Stimulated activated effector memory CD8-positive, alpha-beta T cell treated with anti-CD3 and anti-CD28 coated beads, Interleukin-12 subunit alpha, Interleukin-12 subunit beta, amount 100 ng/mL, for 72 hours (primary cell): ENCODE data around the gene WDR45B.
"Not testable (repeated sequence)": the region's sequence is repeated elsewhere in the genome, so short reads cannot be mapped to it uniquely, and the experiment has no call there.

Source experiments
- ATAC-seq: fragments of 150-1000 bp; cut with Tn5 transposase; 2 replicates; pipeline ENCODE4 v1.10.0; 2021
- DNase-seq, 2 donors: peaks; one replicate each; pipeline ENCODE4 v3.0.0; 2021 to 2022; ENCODE audit warnings: low spot score in 2 of 2
- H3K27ac Mint-ChIP-seq: one replicate; pipeline ENCODE4 v1.8.0; 2022; ENCODE audit warnings: mild to moderate bottlenecking, mixed read lengths
- H3K36me3 Mint-ChIP-seq: one replicate; pipeline ENCODE4 v1.8.0; 2022; ENCODE audit warnings: mild to moderate bottlenecking, mixed read lengths
- H3K4me1 Mint-ChIP-seq: one replicate; pipeline ENCODE4 v1.8.0; 2022; ENCODE audit warnings: mixed read lengths
- H3K4me3 Mint-ChIP-seq: one replicate; pipeline ENCODE4 v1.8.0; 2022; ENCODE audit warnings: mild to moderate bottlenecking, mixed read lengths
- H3K9me3 Mint-ChIP-seq: one replicate; pipeline ENCODE4 v1.8.0; 2022; ENCODE audit warnings: mixed read lengths

The WDR45B gene

GRCh38 chr17:82593590-82594087, 54.6 kb downstream of the WDR45B start:
- no peaks in the 10 kb centered on the region for H3K9me3 Mint-ChIP-seq
- H3K4me1 Mint-ChIP-seq = peaks cover 50% of the 10 kb centered on the region
- DNase-seq (no peak), ATAC-seq (no peak)
- peak overlapping the region; percentile 71 for H3K4me3 Mint-ChIP-seq
- peaks cover 54% of the 10 kb centered on the region for H3K36me3 Mint-ChIP-seq
- H3K27ac Mint-ChIP-seq = peak overlapping the region; percentile 93

GRCh38 chr17:82592767-82593589, 55.3 kb downstream of the WDR45B start:
- peaks cover 44% of the 10 kb centered on the region for H3K4me1 Mint-ChIP-seq

GRCh38 chr17:82592289-82592766, 55.9 kb downstream of the WDR45B start:
- Mint-ChIP-seq H3K9me3 (no peaks in the 10 kb centered on the region), H3K36me3 (peaks cover 56% of the 10 kb centered on the region)

More at GRCh38 chr17:82592767-82593589, 55.3 kb downstream of the WDR45B start:
- Mint-ChIP-seq H3K36me3 (peaks cover 56% of the 10 kb centered on the region), H3K9me3 (no peaks in the 10 kb centered on the region), H3K4me3 (peak overlapping the region; percentile 71), H3K27ac (peak overlapping the region; percentile 93)
- peak; percentile 17 for ATAC-seq
- peak; percentile 24 to 76 for DNase-seq

DNA sequence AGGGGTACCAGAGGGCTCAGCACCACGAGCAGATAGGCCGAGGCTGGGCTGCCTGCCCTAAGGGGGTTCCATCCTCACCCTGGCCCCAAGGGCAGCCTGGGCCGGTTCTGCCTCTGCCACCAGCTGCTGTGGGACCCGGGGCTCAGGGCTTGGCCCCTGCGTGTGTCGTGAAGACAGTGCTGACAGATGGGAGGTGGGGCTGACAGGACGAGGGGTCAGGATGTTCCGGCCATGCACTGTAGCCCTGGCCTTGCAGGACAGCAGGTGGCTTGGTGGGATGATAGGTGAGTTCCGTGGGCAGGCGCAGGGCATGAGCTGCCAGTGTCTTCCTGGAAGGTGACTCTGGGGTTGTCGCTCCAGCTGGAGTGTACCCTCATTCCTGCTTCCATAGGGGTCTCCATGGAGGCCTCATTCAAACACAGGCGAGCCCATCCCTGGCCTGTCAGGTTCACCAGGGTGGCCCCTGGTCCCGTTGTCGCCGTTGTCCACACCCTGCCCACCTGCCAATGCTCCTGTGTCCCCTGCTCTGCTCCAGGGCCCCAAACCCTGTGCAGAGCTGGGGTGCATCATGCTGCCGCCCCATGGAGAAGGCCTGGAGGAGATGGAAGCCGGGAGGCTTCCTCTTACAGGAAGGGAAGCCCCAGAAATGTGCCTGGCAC, 57.2 kb downstream of the WDR45B start:
- H3K36me3 Mint-ChIP-seq = peaks cover 64% of the 10 kb centered on the region
- H3K9me3 Mint-ChIP-seq = no peaks in the 10 kb centered on the region
- DNase-seq = no peak
- peaks cover 52% of the 10 kb centered on the region for H3K4me1 Mint-ChIP-seq
- H3K27ac Mint-ChIP-seq = peak overlapping the region; percentile 93
- H3K4me3 Mint-ChIP-seq = no peak overlapping the region
- ATAC-seq = no peak

More at GRCh38 chr17:82592289-82592766, 55.9 kb downstream of the WDR45B start:
- H3K4me3 Mint-ChIP-seq = peak overlapping the region; percentile 71
- DNase-seq = no peak
- peaks cover 46% of the 10 kb centered on the region for H3K4me1 Mint-ChIP-seq
- H3K27ac Mint-ChIP-seq = peak overlapping the region; percentile 93
- peak; percentile 36 for ATAC-seq

DNA sequence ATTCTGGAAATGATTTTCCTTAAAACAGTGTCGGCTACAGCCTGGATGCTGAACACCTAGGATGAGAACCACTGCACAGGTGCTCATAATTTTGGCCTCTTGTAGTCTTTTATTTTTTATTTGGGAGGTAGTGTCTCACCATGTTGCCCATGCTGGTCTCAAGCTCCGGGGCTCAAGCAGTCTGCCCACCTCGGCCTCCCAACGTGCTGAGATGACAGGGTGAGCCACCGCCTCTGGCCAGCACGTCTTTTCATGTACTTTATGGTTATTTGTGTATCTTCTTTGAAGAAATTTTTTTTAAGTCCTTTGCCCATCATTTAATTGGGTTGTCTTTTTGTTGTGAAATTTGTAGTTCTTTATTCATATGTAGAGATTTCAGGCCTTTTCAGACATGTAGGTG, 58.0 kb downstream of the WDR45B start:
- ATAC-seq = no peak
- DNase-seq = no peak
- no peaks in the 10 kb centered on the region for H3K9me3 Mint-ChIP-seq
- H3K27ac Mint-ChIP-seq = peak overlapping the region; percentile 93
- no peak overlapping the region for H3K4me3 Mint-ChIP-seq
- peaks cover 53% of the 10 kb centered on the region for H3K4me1 Mint-ChIP-seq
- H3K36me3 Mint-ChIP-seq = peaks cover 65% of the 10 kb centered on the region

DNA sequence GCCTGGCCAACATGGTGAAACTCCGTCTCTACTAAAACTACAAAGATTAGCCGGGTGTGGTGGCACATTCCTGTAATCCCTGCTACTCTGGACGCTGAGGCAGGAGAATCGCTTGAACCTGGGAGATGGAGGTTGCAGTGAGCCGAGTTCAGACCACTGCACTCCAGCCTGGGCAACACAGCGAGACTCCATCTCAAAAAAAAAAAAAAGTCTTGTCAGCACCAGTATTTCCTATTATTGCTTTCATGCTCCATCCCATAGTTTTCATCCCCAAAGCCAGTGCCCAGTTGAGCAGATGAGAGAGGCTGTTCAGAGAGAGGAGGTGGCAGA, 58.4 kb downstream of the WDR45B start:
- H3K4me1 Mint-ChIP-seq = peaks cover 55% of the 10 kb centered on the region

GRCh38 chr17:82588266-82589175, 59.7 kb downstream of the WDR45B start:
- peaks cover 68% of the 10 kb centered on the region for H3K36me3 Mint-ChIP-seq
- H3K9me3 Mint-ChIP-seq = no peaks in the 10 kb centered on the region
- peaks cover 44% of the 10 kb centered on the region for H3K4me1 Mint-ChIP-seq
- ATAC-seq (no peak), DNase-seq (no peak)
- peak overlapping the region; percentile 83 for H3K27ac Mint-ChIP-seq
- H3K4me3 Mint-ChIP-seq = no peak overlapping the region

More for the DNA sequence above, 58.4 kb downstream of the WDR45B start:
- Mint-ChIP-seq H3K4me3 (no peak overlapping the region), H3K9me3 (no peaks in the 10 kb centered on the region), H3K27ac (peak overlapping the region; percentile 93), H3K36me3 (peaks cover 68% of the 10 kb centered on the region)
- no peak for DNase-seq
- ATAC-seq = no peak

GRCh38 chr17:82587234-82588086, 60.8 kb downstream of the WDR45B start:
- DNase-seq (no peak), ATAC-seq (no peak)
- Mint-ChIP-seq H3K36me3 (peaks cover 73% of the 10 kb centered on the region), H3K27ac (peak overlapping the region; percentile 83), H3K9me3 (no peaks in the 10 kb centered on the region), H3K4me1 (peaks cover 34% of the 10 kb centered on the region), H3K4me3 (no peak overlapping the region)

DNA sequence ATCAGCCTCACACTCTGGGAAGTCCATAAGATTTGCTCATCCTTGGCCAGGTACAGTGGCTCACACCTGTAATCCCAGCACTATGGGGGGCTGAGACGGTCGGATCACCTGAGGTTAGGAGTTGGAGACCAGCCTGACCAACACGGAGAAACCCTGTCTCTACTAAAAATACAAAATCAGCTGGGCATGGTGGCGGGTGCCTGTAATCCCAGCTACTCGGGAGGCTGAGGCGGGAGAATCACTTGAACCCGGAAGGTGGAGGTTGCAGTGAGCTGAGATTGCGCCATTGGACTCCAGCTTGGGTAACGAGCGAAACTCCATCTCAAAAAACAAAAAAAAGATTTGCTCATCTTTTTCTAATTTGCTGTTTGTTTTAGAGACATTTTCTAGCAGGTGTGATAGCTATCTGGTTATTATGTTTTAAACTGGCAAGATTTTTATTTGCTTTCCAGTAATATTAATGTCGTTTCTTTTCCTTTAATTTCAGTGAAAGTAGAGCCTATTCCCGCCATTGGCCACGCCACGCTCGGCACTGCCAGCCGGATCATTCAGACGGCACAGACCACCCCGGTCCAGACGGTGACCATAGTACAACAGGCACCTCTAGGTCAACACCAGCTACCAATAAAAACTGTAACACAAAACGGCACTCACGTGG, 61.5 kb downstream of the WDR45B start:
- H3K36me3 Mint-ChIP-seq = peaks cover 81% of the 10 kb centered on the region
- DNase-seq (no peak), ATAC-seq (no peak)
- H3K9me3 Mint-ChIP-seq = no peaks in the 10 kb centered on the region
- H3K27ac Mint-ChIP-seq = peak overlapping the region; percentile 83
- H3K4me3 Mint-ChIP-seq = no peak overlapping the region
- peaks cover 27% of the 10 kb centered on the region for H3K4me1 Mint-ChIP-seq

DNA sequence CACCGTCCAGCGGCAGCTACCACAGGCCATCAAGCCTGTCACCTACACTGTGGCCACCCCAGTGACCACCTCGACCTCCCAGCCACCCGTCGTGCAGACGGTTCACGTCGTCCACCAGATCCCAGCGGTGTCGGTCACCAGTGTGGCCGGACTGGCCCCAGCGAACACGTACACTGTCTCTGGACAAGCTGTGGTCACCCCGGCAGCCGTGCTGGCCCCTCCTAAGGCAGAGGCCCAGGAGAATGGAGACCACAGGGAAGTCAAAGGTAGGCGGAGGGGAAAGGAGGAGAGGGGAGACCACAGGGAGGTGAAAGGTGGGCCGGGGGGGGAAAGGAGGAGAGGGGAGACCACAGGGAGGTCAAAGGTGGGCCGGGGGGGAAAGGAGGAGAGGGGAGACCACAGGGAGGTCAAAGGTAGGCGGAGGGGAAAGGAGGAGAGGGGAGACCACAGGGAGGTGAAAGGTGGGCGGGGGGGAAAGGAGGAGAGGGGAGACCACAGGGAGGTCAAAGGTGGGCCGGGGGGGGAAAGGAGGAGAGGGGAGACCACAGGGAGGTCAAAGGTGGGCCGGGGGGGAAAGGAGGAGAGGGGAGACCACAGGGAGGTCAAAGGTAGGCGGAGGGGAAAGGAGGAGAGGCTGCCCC, 62.2 kb downstream of the WDR45B start:
- not testable (repeated sequence) for ATAC-seq, H3K4me3 Mint-ChIP-seq, DNase-seq, H3K9me3 Mint-ChIP-seq
- Mint-ChIP-seq H3K36me3 (peaks cover 85% of the 10 kb centered on the region), H3K27ac (peak overlapping the region; percentile 81), H3K4me1 (peaks cover 20% of the 10 kb centered on the region)

DNA sequence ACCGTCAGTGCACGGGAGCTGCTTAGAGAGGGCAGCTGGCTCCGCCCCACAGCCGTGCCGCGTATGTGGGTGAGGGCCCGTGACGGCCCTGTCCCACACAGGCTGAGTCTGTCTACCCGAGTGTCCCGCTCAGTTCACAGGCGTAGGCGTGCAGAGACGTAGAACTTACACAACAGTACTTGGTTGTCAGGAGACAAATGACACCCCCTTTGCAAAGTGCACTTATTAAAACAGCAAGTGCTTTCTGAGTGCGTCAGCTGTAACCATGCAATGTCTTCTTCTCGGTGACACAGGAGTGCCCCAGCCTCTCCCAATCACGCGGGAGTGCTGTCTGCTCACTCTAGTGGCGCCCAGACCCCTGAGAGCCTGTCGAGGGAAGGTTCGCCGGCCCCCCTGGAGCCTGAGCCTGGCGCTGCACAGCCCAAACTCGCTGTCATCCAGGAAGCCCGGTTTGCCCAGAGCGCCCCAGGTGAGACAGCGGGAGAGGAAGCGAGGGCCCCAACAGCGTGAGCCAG, 64.5 kb downstream of the WDR45B start:
- DNase-seq = no peak
- Mint-ChIP-seq H3K27ac (peak overlapping the region; percentile 81), H3K36me3 (peaks cover 75% of the 10 kb centered on the region), H3K4me3 (peak overlapping the region; percentile 40), H3K4me1 (peaks cover 15% of the 10 kb centered on the region), H3K9me3 (no peaks in the 10 kb centered on the region)
- peak; percentile 93 for ATAC-seq

GRCh38 chr17:82582709-82583108, 65.5 kb downstream of the WDR45B start:
- Mint-ChIP-seq H3K36me3 (peaks cover 75% of the 10 kb centered on the region), H3K9me3 (no peaks in the 10 kb centered on the region), H3K27ac (peak overlapping the region; percentile 61), H3K4me1 (peaks cover 15% of the 10 kb centered on the region), H3K4me3 (no peak overlapping the region)
- no peak for ATAC-seq
- DNase-seq = no peak

DNA sequence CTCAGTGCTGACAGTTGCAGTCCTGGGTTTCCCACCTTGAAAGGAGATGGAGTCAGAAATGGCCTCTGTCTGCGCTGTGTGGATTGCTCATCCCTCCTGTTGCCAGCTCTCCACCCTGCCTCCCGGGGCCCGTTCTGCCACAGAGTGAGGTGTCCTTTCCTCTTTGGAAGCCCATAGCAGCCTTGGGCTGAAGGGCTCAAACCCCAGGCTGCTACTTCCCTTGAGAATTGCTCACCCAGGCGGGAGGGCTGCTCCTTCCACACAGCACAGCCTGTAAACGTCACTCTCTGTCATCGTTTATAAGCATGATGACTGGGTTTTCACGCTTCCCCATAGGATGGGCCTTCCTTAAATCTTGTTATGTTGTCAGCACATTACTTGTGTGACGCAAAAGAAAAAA, 66.0 kb downstream of the WDR45B start:
- DNase-seq (no peak), ATAC-seq (no peak)
- no peak overlapping the region for H3K4me3 Mint-ChIP-seq
- H3K27ac Mint-ChIP-seq = peak overlapping the region; percentile 61
- H3K9me3 Mint-ChIP-seq = no peaks in the 10 kb centered on the region
- H3K4me1 Mint-ChIP-seq = peaks cover 12% of the 10 kb centered on the region
- H3K36me3 Mint-ChIP-seq = peaks cover 74% of the 10 kb centered on the region
